IMR-90 (cell line): Measurements from ENCODE around the gene MORN4.

Experiments
- POLR2A ChIP-seq: IDR thresholded peaks from 2 replicates; pipeline ENCODE4 v1.6.1; 2012; ENCODE audit warnings: mild to moderate bottlenecking, low read depth, low read length
- RFX5 ChIP-seq: IDR thresholded peaks from 2 replicates; pipeline ENCODE4 v1.8.0; 2012; ENCODE audit warnings: low read depth, mild to moderate bottlenecking, low read length, moderate library complexity
- TF ChIP-seq, protein P1 (sequence below): conservative IDR thresholded peaks from 2 replicates; pipeline ENCODE4 v1.5.1; 2012; ENCODE audit warnings: mild to moderate bottlenecking, low read depth, low read length, improper control_type of control experiment

DNA sequence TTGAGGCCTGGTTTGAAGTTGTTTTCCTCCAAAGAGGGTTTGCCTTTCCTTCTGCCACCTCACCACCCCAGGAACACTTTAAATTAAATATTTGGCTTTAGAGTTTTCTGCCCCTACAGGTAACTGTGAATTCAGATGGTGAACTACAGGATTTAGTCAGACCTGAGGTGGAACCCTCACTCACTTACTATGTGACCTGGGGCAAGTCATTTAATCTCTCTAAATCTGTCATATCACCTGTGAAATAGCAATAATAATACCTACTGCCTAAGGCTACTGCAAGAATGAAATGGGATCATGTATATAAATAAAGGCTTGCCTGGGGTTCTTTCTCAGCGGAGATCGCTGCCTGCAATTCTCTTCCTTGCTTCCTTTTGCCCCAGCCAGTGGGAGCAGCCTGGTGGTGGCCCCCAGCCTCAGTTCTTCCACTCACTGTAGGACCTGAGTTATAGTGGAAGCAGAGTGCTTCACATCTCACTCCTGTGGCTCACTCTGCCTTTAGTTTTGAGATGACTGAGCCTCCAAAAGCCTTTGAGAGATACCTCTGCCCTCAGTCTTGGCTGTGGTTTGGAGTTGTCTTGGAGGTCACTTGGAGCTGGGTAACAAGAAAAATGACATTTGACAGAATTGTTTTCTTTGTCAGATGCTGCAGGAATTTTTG, 66.8 kb downstream of the MORN4 start:
- TF ChIP-seq, protein P1, sequence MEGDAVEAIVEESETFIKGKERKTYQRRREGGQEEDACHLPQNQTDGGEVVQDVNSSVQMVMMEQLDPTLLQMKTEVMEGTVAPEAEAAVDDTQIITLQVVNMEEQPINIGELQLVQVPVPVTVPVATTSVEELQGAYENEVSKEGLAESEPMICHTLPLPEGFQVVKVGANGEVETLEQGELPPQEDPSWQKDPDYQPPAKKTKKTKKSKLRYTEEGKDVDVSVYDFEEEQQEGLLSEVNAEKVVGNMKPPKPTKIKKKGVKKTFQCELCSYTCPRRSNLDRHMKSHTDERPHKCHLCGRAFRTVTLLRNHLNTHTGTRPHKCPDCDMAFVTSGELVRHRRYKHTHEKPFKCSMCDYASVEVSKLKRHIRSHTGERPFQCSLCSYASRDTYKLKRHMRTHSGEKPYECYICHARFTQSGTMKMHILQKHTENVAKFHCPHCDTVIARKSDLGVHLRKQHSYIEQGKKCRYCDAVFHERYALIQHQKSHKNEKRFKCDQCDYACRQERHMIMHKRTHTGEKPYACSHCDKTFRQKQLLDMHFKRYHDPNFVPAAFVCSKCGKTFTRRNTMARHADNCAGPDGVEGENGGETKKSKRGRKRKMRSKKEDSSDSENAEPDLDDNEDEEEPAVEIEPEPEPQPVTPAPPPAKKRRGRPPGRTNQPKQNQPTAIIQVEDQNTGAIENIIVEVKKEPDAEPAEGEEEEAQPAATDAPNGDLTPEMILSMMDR, result no peak
- no peak for TF ChIP-seq POLR2A
- TF ChIP-seq RFX5, result no peak
